ENCODE measurements around the gene PTPRT. TPM values are rescaled to one million over a fixed set of nuclear protein-coding genes. Genes with fewer than 3 reads are reported as not detected.

PTPRT gene
- total RNA-seq, 4 donors from 2014 or later, result 0.57 to 2.0 (median 0.83) TPM

DNA sequence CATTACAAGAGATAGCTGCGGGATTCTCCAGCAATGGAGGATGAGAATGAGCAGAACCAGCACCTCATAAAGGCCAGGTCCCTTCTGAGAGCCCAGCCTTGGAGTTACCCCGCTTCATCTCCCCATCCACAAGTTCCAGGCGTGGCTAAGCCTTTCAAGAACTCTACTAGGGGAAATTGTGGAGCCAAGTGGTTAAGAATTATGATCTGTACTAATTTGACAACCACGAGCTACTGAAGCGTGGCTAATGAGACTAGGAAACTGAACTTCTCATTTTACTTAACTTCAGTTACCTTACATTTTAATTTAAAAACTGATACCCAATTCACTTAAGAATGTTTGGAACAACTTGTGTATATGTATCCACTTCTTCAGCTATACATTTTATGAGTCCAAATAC lies 401.0 kb downstream of the PTPRT start:
- TF ChIP-seq, protein P1, sequence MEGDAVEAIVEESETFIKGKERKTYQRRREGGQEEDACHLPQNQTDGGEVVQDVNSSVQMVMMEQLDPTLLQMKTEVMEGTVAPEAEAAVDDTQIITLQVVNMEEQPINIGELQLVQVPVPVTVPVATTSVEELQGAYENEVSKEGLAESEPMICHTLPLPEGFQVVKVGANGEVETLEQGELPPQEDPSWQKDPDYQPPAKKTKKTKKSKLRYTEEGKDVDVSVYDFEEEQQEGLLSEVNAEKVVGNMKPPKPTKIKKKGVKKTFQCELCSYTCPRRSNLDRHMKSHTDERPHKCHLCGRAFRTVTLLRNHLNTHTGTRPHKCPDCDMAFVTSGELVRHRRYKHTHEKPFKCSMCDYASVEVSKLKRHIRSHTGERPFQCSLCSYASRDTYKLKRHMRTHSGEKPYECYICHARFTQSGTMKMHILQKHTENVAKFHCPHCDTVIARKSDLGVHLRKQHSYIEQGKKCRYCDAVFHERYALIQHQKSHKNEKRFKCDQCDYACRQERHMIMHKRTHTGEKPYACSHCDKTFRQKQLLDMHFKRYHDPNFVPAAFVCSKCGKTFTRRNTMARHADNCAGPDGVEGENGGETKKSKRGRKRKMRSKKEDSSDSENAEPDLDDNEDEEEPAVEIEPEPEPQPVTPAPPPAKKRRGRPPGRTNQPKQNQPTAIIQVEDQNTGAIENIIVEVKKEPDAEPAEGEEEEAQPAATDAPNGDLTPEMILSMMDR (IDR thresholded peaks at IDR 0.05; ENCODE audit: low read depth), result no peak

DNA sequence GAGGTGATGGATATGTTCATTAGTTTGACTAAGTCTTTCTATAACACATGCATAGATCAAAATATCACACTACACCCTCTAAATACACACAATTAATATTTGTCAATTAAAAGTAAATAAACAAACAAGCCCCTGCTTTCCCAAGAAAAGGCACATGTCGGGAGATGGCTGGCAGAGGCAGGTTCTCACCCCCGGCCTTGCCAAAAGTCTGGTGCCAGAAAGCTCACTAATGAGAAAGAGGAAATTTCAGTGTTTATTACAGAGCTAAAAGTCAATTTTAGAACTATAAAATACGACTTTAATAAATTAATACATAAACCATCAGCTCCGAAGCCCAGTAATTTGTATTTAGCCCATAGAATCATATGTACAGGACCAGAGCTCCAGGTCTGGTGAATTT lies 404.7 kb downstream of the PTPRT start:
- TF ChIP-seq, protein P1 (IDR thresholded peaks at IDR 0.05; ENCODE audit: low read depth), result no peak

DNA sequence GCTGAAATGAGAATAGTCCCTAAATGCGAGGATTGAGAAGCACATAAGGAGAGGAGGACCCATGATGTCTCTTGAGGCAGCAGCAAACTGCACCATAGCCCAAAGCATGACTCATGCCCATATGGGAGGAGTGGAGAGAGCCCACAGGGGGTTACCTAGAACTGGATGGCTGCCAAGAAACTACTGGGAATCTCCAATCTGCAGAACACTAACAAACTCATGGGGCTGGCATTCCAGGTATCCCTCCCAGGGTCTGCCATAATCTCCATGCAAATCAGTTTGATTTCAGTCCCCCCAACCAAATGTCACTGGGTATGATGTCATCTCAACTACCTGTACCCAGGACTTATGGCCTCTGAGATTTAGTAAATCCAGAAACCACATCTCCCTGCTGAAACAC lies 410.5 kb downstream of the PTPRT start:
- TF ChIP-seq, protein P1 (IDR thresholded peaks at IDR 0.05; ENCODE audit: low read depth), result no peak

DNA sequence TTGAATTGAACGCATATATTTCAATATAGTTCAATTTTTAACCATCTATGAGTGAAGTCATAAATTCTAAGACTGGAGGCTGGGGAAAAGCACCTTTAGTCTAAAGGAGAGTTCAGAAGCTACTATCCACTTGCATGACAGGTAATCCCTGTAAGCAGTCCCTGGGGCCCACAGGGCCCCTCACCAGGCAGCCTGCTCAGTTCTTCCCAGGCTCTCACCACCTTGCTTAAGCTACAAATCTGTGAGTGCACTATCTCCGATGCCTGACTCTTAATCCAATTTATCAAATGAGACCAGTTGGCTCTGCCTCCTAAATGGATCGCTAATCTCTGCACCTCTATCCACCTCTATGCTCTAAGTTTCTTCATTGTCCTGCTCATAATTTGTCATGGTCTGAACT lies 413.8 kb downstream of the PTPRT start:
- TF ChIP-seq, protein P1 (IDR thresholded peaks at IDR 0.05; ENCODE audit: low read depth), result no peak

DNA sequence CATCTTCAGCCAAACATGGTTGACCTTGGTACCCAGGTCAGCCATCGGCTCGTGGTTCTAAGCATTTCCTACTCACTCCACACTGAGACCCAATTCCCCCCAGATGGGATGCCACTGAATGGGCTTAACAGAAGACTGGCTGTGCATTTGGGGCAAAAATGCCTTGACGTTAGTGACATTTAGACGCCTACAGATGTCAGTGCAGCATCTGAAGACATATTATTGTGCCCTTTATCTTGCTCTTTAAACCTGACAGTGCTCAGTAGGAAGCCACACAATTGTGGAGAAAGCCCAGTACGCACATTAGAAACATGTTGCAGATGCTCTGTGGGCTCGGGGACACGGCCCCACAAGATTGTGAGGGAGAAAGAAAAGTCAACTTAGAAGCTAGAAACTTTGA lies 414.7 kb downstream of the PTPRT start:
- TF ChIP-seq, protein P1 (IDR thresholded peaks at IDR 0.05; ENCODE audit: low read depth), result no peak

DNA sequence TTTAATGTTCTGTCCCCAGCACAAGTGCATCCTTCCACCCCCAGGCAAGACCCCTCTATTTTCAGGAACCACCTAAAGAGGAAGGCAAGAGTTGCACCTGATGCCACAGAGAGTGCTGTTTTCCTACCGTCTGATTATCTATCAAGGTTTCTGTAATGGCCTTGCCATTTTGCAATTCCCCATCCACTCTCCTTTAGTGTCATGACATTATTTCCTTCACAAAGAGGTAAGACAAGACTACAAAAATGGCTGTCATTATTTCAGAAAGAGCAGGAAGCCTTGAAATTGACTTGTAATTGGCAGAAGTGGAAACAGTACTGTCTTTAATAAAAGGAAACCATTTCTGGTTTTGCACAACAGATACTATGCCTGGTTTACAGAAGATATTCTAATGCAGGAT lies 426.7 kb downstream of the PTPRT start:
- TF ChIP-seq, protein P1 (IDR thresholded peaks at IDR 0.05; ENCODE audit: low read depth), result no peak

DNA sequence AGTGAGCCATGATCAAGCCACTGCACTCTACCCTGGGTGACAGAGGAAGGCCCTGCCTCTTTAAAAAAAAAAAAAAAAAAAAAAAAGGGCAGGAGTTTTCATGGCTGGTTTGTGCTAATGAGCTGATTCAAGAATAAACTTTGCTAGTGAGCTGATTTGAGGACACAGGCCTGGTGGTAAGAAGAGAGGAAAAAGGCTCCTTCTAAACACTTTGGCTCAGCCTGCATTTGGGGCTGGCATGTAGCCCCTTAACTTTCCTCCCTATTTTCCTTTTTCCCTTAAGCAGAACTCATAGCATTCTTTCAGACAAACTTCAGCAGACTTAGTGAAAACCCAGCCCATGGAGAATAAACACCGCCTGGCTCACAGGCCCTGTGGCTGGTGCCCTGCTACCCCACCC lies 432.7 kb downstream of the PTPRT start:
- TF ChIP-seq, protein P1 (IDR thresholded peaks at IDR 0.05; ENCODE audit: low read depth), result no peak
